ENCODE measurements around the gene LRFN4.

GRCh38 chr11:66879999-66880398 lies 23.1 kb downstream of the LRFN4 start:
- TF ChIP-seq ZBTB34 (CRISPR knock-in tag; IDR thresholded peaks at IDR 0.05) (no peak), MATR3 (CRISPR knock-in tag; IDR thresholded peaks at IDR 0.05) (no peak), KLF16 (CRISPR knock-in tag; IDR thresholded peaks at IDR 0.05) (no peak), RERE (CRISPR knock-in tag; IDR thresholded peaks at IDR 0.05; ENCODE audit: low read depth) (no peak), BCL6 (CRISPR knock-in tag; IDR thresholded peaks at IDR 0.05) (no peak), SMC3 (IDR thresholded peaks at IDR 0.05; ENCODE audit: low read length) (no peak), ZNF580 (CRISPR knock-in tag; IDR thresholded peaks at IDR 0.05; ENCODE audit: borderline replicate concordance, low read depth) (no peak), BRF2 (CRISPR knock-in tag; IDR thresholded peaks at IDR 0.05) (no peak), ZBTB1 (CRISPR knock-in tag; IDR thresholded peaks at IDR 0.05; ENCODE audit: borderline replicate concordance) (no peak), ZNF281 (CRISPR knock-in tag; IDR thresholded peaks at IDR 0.05; ENCODE audit: borderline replicate concordance) (no peak)
